Activated naive CD4-positive, alpha-beta T cell (primary cell): Measurements from ENCODE around the gene ATP8A2.
"Not testable (repeated sequence)": the region's sequence is repeated elsewhere in the genome, so short reads cannot be mapped to it uniquely, and the experiment has no call there.

Experiments
- DNase-seq, 4 experiments: peaks; one replicate each; lab custom pipeline; 2025; lab: John Stamatoyannopoulos, UW

The ATP8A2 gene

DNA sequence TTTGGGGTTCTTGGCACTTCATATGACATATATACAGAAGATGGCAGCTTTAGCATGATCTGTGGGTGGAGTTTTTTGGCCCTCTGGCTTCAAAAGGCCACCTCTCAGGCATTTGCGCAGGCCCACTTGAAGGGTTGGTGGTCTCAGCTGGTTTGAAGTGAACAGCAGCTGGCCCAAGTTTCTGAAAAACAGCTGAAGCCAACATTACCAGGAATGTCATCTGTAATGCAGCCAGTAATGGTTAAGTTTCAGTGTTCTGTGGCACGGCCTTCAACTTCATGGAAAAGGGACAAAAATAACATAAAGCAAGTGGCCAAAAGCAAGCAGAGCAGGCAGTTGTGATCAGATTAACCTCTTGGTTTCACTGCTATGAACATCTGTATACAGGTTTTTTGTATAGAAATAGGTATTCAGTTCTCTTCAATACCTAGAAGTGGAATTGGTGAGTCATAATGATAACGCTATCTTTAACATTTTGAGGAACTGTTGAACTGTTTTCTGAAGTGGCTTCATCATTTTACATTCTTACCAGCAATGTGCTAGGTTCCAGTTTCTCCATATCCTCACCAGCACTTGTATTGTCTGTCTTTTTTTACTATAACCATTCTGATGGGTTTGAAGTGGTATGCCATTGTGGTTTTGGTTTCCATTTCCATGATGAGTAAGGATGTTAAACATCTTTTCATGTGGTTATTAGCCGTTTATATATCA is 434.6 kb downstream of the ATP8A2 start:
- no peak for DNase-seq

DNA sequence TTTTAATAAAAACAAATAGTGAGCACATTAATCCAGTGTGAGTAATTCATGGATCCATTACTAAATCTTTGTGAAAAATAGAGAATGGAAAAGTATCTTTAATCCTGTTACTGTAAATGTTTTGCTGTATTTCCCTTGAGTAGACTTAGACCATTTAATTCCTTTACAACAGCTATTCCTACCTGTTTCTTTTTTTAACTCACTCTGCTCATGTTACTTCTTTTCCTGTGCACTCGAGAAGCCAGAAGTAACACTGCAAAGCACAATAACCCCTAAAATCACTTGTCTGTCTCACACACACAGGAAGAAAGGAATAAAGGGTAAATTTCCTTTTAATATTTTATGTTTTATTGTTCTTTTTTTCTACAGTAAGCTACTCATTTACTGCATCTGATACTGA is 435.8 kb downstream of the ATP8A2 start:
- no peak for DNase-seq

DNA sequence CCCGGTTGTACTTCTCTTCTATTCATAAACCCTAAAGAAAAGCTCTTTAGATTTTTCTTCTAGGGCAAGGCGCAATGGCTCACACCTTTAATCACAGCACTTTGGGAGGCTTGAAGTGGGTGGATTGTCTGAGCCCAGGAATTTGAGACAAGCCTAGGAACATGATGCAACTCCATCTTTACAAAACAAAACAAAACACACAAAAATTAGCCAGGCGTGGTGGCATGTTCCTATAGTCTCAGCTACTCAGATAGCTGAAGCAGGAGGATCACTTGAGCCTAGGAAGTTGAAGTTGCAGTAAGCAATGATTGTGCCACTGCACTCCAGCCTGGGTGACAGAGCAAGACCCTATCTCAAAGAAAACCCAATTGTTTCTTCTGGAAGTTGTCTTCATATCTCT is 439.7 kb downstream of the ATP8A2 start:
- no peak for DNase-seq

DNA sequence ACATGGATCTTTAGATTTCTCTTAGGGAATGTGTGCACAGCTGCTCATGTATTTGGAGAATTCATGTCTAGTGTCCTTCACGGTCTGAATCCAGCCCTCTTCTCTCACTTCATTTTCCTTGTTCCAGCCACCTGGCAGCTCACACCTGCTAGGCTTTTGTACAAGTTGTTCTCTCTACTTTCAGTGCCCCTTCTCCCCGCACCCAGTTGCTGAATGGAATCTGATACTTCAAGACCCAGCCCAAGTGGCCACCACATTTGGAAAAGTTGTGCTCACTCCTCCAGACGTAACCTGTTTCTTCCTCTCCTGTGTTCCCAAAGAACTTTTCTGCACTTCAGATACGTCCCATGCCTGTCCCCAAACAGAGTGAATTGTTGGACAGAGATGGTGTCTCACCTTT is 444.5 kb downstream of the ATP8A2 start:
- DNase-seq = no peak

DNA sequence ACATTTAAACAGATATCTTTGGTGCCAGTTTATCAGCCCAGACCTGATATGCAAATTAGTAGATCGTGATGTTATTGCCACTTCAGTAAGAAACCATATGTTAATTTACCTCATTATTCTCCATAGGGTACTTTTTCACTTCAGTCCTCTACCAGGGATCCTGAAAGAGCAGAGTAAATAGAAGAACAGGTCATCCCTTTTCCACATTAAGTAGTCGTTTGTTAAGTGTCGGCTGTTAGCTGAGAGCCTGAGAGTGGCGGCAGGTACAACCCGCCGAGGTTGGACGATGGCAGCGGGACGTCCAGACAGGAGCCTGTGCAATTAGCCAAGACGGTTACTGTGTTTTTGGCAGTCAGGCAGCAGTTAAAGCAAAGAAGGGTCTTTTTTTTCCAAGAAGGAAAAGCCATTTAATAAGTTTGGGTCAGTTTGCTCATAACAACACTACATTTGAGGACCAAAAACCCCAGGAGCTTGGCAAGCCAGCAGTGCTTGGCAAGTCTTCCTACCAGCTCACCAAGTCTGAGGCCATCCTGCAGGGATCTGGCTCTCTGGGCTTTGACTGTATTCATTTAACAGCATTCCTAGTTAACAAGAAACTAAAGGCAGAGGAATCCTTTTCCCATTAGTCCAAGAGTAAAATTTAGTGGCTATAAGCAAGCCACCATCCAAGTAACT is 448.2 kb downstream of the ATP8A2 start:
- no peak for DNase-seq

DNA sequence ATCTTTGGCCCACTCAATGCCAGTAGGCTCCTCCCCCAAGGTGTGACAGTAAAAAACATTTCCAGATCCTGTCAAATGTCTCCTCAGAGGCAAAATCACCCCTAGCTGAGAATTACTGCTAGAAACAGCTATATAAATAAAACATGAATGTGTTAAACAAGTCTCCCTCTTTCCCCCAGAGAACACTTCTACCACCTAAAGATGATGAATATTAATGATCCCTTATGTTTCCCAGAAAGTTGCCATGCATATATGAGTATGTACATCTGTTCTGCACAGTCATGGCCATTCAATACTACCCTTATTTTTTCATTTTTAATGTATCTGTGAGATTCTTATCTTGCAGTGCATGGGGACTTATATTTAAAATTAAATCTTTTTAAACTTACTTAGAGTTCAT is 450.0 kb downstream of the ATP8A2 start:
- DNase-seq = no peak

DNA sequence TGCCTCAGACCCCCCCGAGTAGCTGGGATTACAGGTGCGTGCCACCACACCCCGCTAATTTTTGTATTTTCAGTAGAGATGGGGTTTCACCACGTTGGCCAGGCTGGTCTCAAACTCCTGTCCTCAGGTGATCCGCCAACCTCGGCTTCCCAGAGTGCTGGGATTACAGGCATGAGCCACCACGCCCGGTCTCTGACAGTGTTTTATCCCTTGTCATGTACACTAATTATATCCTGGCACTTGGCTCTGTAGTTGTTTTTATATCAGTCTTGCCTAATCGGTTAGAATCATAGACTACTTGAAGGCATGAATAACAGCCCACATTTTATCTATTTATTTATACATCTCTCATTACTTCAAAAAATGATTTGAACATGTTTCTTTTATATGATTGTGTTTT is 455.4 kb downstream of the ATP8A2 start:
- not testable (repeated sequence) for DNase-seq

DNA sequence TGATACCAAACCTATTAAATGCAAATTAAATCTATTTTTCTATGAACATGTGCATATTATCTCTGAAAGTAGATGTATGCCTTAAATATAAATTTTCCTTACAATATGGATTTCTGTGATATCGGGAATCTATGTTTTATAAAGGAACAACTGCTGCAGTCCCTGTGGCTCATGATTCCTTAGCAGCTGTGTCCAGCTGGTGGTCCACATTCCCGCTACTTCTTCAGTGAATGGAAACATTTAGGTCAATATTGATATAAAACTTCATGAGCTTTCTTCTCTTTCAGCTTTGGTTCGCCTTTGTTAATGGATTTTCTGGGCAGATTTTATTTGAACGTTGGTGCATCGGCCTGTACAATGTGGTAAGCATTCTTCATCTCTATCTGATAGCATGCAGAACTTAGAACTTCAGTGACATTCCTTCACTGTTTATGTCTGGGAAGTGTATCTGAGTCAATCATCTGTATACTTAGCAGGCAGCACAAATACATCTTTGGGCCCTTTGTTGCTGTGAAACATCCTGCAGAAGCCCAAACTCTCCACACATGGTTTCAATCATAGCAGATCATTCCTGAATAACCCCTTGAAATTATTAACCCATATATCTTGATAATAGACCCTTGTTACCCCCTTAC is 456.2 kb downstream of the ATP8A2 start:
- no peak for DNase-seq

DNA sequence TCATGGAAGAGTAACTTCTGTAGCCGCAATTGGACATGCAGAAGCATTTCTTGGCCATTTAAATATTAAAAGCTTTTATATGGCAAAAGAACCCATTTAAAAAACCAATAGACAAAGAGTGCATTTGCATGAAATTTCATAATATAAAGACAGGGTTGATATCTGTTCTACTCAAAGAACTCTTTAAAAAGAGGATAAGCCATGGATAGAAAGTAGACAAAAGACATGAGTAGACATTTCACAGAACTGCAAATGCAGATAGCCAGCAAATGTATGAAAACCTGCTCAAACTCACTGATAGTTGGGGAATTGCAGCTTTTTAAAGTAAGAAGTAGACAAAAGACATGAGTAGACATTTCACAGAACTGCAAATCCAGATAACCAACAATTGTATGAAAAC is 462.0 kb downstream of the ATP8A2 start:
- no peak for DNase-seq

DNA sequence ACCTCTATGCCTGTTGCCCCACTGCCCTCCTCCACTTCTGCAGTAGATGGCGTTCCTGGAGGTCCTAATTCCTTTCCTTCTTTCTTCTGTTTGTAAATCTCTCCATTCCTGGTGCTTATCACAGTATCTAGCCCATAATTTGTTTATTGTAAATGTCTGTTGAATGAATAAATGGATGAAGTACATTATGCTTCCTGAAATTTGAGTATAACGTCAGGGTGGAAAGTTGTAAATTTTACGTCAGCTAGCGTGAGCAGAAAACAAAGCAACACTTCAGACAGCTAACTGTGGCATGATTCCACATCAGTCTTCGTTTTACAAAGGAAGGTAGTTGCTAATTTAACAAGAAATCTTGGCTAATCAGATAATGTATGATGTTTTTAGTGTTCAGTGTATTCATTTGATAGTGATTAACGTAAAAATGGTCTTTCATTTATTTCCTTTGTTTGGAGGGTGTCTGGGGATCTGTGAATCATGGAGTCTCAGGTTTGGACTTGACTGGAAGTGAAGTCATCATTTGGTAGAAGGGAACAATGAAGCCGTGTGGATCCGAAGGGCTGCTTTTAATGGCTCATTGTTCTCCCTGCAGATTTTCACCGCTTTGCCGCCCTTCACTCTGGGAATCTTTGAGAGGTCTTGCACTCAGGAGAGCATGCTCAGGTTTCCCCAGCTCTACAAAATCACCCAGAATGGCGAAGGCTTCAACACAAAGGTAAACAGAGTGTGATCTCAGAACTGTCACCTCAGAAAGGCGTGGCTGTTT is 465.0 kb downstream of the ATP8A2 start:
- DNase-seq = no peak

DNA sequence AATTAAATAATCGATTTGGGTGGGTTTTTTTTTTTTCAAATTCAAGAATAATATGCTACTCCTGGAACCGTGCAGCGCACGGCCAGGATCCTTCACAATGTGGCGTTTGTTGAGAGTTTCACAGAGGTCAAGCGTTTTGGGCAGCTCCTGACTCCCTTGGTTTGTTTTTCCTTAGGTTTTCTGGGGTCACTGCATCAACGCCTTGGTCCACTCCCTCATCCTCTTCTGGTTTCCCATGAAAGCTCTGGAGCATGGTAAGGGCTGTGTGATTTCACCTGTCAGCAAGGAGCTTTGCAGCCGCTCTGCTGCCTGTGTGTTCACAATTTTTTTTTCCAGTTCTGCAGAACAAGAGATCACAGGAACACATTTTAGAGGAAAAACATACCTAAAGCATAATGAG is 467.6 kb downstream of the ATP8A2 start:
- no peak for DNase-seq

DNA sequence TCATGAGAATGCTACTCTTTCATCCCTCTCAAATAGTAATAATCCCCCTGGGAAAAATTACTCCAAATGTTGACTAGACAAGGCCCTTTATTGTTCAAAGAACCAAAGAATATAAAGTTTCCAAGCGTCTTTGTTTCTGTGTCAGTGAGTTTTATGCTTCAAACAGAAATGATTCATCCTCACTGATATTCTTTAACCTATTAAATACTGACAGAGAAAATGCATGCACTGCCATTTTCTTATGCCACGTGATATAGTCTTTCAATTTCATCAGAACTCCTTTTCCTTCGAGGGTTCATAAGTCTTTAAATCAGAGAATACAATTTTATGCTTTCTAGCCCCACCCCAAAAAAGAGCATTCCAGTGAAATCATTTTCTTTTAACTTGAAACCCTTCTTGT is 468.5 kb downstream of the ATP8A2 start:
- DNase-seq = no peak

DNA sequence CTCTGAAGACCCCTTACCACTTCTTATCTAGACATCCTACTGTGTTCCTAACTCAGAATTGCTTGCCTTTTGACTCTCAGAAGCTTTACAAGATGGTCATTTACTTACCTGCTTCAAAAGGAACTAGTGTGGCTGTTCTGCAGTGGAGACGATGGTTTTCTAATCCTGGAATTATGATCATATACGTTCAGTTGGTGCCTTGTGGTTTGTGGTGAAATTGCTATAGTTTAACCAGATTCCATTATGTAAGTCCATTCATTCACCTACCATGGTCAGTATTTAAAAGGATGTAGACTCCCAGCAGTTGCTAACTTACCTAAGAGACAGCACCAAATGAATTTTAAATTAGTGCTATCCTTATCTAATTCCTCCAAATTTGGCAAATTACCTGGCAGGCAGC is 469.2 kb downstream of the ATP8A2 start:
- DNase-seq = no peak

DNA sequence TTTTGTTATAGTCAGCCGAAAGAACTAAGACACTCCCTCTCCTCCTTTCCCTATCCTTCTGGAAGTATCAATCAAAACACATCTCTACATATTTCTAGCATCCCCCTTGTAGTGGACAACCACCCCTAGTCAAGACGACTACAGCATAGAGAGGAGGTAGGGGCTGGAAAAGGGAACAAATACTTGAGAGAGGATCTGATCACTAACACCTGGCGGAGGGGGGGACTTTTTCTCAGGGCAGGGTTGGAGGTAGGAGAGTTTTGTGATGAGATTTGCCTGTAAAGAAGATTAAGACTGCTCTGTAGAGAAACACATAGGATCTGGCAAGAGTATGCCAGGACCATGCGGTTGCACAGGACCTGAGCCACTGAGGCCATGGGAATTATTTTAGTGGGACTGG is 471.9 kb downstream of the ATP8A2 start:
- DNase-seq = no peak

DNA sequence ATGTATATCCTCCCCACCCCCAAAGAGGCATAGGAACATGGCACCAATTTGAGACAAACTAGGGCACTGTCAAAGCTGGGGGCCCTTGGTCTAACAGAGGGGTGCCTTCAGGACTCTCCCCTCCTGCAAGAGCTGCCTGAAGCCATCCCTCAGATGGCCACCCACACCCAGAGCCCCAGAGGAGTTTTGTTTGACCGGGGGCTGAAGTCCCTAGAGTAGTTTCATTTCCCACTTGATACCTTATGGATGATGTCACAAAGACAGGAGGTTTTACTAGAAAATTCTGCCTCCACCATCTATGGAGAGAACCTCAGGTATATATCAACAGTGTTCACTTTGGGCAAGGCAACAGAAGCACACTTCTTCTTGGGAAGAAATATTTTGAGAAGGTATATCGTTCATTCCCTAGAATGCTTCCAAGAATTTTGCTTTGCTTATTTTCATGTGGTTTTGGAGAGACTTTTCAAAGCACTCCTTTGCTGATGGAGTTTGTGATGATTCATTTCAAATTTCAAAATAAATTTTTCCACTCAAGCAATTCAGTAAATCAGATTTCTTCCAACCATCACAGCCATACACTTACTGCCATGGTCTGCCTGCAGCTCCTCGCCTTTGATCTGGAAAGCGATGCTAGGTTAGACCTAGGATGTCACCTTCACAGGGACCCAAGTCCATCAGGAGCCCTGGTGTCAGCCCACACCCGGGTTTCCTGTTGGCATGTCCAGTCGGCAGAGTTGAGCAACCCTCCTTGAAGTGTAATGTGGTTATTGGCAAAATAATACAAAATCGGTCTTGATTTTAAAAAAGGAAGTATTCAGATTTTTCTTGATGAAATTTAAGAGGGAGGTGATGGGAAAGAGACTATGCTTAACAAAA is 473.0 kb downstream of the ATP8A2 start:
- no peak for DNase-seq

DNA sequence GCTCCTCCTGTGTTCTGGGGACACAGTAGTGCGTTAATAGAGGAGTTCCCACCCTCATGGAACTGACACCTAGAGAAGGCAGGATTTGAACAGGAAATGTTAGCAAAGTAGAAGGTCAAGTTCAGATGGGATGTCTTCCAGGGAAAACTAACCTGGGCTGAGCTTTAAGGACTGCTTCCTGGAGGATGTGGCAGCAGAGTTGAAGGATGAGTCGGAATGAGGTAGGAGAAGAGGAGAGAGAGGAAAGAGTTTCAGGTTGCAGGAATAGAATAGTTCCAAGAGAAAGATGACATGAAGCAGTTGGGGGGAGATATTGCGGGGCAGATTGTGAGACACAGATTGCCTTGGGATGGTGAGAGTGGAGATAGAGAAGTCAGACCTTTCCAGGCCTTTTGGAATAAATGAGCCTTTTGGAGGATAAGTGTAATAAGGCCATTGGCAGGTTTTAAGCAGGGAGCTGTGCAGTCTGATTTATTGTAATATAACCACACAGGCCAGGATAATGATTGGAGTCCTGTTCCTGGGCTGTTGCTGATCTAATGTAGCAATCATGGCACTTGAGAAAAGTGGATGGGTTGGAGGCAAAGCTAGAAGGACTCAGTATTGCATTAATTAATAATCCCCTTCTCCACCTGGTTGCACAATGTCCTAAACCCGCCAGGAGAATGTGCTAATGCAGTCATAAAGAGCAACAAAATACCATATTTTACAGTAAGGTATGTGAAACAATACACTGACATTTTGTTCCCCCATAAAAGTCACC is 474.6 kb downstream of the ATP8A2 start:
- no peak for DNase-seq

DNA sequence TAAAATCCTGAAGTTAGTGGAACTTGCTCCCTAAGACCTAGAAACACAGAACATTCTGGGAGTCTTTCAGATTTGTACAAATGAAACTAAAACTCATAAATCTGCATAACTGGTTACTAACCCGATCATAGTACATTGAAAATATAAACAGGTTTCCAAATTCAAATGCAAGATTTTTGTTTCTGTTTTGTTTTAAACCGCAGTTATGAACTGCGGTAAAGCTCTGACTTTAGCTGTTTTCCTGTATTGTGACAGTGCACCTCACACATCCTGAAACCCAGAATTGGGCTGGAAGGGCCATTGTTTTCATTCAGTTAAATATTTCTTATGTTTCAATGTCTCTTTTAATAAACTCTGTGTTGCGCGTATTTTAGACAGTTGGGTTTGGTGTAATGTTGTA is 475.4 kb downstream of the ATP8A2 start:
- DNase-seq = no peak

DNA sequence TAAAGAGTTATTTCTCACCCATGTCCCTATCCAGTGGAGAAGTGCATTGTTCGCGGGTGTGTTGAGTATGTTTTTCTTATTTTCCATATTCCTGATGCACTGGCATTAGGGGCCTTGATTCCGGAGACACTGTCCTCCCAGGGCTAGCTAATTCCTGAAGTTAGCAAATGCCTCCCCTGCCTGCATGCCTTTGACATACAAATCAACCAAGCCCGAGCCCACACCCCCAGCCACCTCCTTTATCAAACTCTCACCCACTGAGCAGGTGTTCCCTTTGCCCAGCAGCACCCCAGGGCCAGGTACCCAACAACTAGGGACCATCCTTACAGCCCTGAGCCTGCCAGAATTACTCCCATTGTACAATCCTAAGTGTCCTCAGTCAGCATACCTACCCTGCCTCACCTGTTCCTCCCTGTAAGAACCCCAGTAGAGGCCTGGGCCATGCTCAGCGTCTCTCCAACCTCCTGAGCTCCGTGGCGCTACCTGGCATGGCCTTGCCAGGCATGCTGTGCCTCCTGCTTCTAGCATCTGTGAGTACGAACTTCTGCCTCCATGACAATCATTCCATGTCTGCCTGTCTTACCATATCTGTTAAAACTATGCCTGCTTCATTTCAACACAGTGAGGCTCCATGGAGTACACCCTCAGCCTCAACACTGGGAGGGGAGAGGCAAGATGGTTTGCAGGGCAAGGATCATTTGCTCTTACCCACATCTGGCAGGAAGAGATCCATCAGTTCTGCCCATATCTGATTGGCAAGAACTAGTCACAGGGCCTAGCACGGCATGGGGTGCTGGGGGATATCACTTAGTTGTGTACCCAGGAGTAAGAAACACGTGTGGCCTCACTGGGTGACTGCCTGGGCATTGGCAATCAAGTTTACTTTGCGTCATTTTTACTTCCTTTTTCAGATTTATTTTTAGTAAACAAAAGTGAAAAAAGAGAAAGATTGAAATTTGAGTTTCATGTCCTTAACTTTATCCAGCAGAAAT is 476.2 kb downstream of the ATP8A2 start:
- no peak for DNase-seq

DNA sequence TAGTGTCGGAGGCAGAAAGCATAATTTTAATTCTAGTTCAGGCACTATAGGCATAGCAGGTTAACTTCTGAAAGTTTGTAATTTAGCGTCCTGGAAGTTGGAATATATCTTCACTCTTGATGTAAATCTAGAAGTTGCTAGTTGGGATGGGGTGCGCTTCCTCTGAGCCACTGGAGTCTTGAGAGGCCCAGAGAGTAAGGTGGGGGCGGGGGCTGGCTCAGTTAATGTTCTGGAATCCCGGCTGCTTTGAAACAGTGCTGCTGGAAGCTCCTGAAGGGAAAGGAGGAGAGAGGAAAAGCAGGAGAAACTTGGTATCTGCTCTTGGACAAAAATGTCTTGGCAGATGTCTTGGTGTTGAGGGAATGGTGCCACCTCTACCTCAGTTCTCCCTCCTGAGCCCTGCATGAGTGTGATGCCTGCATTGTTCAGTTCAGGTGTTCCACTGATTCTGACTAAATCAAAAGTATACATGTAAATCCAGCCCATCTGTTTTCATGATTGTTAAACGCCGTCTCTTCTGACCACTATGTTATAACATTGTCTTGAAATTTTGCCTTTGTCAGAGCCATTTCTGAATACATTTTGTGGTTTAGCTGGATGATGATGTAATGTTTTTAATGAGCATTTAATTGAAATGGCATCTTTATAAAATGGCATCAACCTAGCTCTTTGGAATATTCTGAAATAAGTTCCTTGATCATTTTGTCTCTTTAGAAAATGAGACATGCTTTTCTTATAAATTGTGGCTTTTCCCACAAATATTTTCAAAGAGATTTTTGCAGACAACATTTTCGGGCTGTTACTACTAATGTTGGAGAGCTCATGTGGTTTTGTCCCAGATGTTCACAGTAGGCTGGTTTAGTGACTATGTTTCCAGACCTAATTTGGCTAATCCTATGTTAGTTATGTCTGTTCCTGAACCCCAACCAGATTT is 477.3 kb downstream of the ATP8A2 start:
- DNase-seq = no peak
